Measurements from ENCODE around the gene ARHGEF3. TPM values are rescaled to one million over a fixed set of nuclear protein-coding genes. Genes with fewer than 3 reads are reported as not detected.

Gene ARHGEF3
- total RNA-seq, 1 donor from 2014 or later = 12.1 TPM

DNA sequence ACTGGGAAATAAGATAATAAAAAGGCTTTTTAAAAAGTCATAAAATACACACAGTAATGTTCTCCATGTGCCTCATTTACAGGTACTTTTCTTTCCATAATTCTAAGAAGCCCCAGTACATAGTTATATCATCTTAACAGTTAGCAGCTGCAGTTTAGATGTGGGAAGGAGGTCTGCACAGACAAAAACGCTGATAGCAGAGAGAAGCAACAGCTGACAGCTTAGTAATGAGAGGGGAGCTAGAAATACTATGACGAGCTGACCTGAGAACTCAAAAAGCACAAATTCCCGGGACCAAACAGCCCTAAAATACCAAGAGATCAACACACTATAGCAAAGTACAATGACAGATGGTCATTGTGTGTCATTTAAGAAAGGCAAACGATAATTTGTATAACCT, 36.7 kb upstream of the ARHGEF3 start:
- no peaks in the 10 kb centered on the region for H3K36me3 ChIP-seq (ENCODE audit: control insufficient read depth, insufficient read depth, low read length)
- TF ChIP-seq, protein P1, sequence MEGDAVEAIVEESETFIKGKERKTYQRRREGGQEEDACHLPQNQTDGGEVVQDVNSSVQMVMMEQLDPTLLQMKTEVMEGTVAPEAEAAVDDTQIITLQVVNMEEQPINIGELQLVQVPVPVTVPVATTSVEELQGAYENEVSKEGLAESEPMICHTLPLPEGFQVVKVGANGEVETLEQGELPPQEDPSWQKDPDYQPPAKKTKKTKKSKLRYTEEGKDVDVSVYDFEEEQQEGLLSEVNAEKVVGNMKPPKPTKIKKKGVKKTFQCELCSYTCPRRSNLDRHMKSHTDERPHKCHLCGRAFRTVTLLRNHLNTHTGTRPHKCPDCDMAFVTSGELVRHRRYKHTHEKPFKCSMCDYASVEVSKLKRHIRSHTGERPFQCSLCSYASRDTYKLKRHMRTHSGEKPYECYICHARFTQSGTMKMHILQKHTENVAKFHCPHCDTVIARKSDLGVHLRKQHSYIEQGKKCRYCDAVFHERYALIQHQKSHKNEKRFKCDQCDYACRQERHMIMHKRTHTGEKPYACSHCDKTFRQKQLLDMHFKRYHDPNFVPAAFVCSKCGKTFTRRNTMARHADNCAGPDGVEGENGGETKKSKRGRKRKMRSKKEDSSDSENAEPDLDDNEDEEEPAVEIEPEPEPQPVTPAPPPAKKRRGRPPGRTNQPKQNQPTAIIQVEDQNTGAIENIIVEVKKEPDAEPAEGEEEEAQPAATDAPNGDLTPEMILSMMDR (IDR thresholded peaks at IDR 0.05; ENCODE audit: insufficient read depth, low read length, severe bottlenecking) = no peak
- FAIRE-seq (no peak), DNase-seq (ENCODE audit: low read depth) (no peak)
- no peaks in the 10 kb centered on the region for H3K27me3 ChIP-seq (ENCODE audit: control insufficient read depth, insufficient read depth, low read length)
- no peak overlapping the region for H3K4me3 ChIP-seq (ENCODE audit: low read depth, low read length)

DNA sequence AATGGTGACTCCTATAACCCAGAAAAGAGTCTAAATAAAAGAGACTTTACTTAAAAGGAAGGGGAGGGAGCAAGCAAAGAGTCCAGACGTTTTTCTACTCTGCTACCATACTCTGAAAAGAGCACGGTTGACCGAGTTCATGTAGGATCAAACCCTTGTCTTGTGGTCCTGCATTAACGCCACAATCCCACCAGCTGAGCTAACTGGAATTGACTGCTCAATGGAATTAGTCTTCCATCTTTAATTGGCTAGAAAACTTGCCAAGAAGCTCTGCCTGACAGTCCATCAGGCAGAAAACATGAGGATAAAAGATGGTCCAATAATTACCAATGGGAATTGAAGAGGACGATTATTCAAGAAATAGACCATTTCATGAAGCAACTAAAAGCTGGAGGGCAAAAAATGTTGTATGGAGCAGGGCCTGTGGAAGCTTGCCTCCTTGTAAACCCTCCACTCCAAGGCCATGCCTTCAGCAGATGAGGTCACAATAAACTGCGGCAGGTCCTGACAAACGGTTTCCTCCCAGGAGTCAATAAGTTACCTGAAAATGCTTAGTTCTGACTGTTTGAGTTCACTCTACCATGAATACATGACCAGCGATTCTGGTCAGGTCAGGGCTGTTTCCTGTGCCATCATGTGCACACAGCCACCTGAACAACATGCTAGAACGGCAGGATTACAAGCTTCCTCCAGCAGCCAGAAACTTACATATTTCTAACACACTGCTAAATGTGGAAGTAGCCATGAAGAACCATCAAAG, 35.6 kb upstream of the ARHGEF3 start:
- TF ChIP-seq, protein P1 (IDR thresholded peaks at IDR 0.05; ENCODE audit: insufficient read depth, low read length, severe bottlenecking) = no peak
- FAIRE-seq (no peak), DNase-seq (ENCODE audit: low read depth) (peak; percentile 95)
- no peaks in the 10 kb centered on the region for H3K27me3 ChIP-seq (ENCODE audit: control insufficient read depth, insufficient read depth, low read length)
- no peaks in the 10 kb centered on the region for H3K36me3 ChIP-seq (ENCODE audit: control insufficient read depth, insufficient read depth, low read length)
- no peak overlapping the region for H3K4me3 ChIP-seq (ENCODE audit: low read depth, low read length)

DNA sequence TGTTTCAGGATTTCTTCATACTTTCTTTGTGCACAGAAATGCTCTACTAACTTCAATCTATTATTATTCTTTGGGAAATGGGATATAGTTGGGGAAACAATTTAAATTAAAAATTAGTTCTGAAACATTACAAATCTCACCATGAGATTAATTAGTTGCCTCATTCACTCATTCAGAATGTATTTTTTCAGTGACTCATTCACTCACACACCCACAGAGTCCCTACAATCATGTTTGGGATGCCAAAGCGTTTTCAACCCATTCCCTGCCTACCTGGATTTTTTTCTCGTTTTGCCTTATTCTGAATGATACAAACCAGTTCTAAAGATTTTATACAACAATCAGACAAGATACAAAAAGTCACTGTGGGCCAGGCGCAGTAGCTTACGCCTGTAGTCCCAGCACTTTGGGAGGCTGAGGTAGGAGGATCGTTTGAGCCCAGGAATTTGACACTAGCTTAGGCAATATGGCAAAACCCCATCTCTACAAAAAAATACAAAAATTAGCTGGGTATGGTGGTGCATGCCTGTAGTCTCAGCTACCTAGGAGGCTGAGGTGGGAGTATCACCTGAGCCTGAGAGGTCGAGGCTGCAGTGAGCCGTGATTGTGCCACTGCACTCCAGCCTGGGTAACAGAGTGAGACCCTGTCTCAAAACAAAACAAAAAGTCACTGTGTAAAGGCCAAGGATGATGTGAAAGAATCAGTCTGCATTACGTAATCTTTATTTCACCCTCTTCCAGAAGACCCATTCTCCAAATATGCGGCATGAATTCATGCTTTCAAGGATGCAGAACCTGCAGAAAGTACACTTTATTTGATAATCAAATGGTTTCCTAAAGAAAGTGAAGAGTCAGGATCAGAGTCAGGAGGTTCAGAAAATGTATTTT, 34.8 kb upstream of the ARHGEF3 start:
- no peaks in the 10 kb centered on the region for H3K36me3 ChIP-seq (ENCODE audit: control insufficient read depth, insufficient read depth, low read length)
- DNase-seq (ENCODE audit: low read depth) (peak; percentile 82), FAIRE-seq (no peak)
- no peaks in the 10 kb centered on the region for H3K27me3 ChIP-seq (ENCODE audit: control insufficient read depth, insufficient read depth, low read length)
- H3K4me3 ChIP-seq (ENCODE audit: low read depth, low read length) = no peak overlapping the region
- TF ChIP-seq, protein P1 (IDR thresholded peaks at IDR 0.05; ENCODE audit: insufficient read depth, low read length, severe bottlenecking) = no peak

DNA sequence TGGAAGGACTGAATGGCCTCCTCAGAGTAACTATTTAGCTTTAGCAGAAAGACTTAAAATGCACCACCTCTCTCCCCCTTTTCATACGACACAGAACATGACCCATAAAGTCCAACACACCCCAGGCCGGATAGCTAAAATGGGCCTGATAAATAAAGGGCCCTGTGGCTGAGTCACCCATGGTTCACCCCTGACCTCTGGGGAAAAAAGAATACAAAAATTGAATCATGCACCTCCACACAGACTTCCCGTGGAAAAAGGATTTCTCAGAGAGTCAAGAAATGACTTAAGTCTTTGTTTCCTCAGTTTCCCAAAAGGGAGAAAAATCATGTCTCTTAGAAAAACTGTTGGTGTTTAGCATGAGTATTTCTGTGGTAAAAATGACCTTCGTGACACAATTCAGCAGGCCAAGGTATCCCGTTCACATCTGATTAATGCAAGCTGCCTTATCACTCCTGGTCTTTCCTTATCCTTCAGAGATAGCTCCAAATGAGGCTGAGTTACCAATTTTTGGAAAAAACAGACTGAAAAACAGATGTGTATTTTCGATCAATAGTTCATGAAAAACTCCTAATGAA, 34.0 kb upstream of the ARHGEF3 start:
- no peaks in the 10 kb centered on the region for H3K36me3 ChIP-seq (ENCODE audit: control insufficient read depth, insufficient read depth, low read length)
- H3K27me3 ChIP-seq (ENCODE audit: control insufficient read depth, insufficient read depth, low read length) = no peaks in the 10 kb centered on the region
- DNase-seq (ENCODE audit: low read depth) (peak; percentile 68), FAIRE-seq (no peak)
- TF ChIP-seq, protein P1 (IDR thresholded peaks at IDR 0.05; ENCODE audit: insufficient read depth, low read length, severe bottlenecking) = no peak
- no peak overlapping the region for H3K4me3 ChIP-seq (ENCODE audit: low read depth, low read length)

DNA sequence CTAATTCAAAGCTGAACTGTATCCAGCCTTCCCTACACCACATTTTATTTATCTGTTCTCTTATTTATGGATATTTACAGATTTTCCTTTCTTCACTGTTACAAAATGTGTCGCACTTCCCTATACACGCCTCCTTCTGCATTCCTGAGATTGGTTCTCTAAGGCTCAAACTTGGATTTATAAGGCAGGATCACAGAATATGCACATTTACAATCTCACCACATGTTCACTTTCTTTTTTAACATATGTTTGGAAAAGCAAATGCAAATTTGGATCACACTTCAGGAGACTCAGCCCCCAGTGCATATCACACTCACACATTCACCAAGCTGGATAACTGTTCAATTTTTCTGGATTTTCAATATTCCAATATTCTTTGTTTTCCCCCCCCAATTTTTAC, 31.8 kb upstream of the ARHGEF3 start:
- no peak for FAIRE-seq
- Histone ChIP-seq H3K36me3 (ENCODE audit: control insufficient read depth, insufficient read depth, low read length) (no peaks in the 10 kb centered on the region), H3K27me3 (ENCODE audit: control insufficient read depth, insufficient read depth, low read length) (no peaks in the 10 kb centered on the region), H3K4me3 (ENCODE audit: low read depth, low read length) (no peak overlapping the region)
- DNase-seq (ENCODE audit: low read depth) = no peak
- TF ChIP-seq, protein P1 (IDR thresholded peaks at IDR 0.05; ENCODE audit: insufficient read depth, low read length, severe bottlenecking) = no peak
